HepG2 (cell line): ENCODE data around the gene CD79A. TPM values are rescaled to one million over a fixed set of nuclear protein-coding genes. Genes with fewer than 3 reads are reported as not detected.

Source experiments
- ARID3A ChIP-seq: IDR thresholded peaks from 2 replicates; pipeline ENCODE4 v1.6.1; 2012; ENCODE audit warnings: low read depth, low read length, improper control_type of control experiment
- ASH2L ChIP-seq: fragments of 300-600, 200-600 bp; sonication (generic); IDR thresholded peaks from 2 replicates; pipeline ENCODE4 v1.7.0; 2017; ENCODE audit warnings: low read depth, mild to moderate bottlenecking, moderate library complexity, mixed read lengths, low read length; ENCODE audit not compliant: insufficient read length
- HDAC1 ChIP-seq: sonication (generic); formaldehyde crosslinking; IDR thresholded peaks from 2 replicates; pipeline ENCODE4 v1.5.1; 2020; ENCODE audit warnings: mild to moderate bottlenecking, missing genetic modification reagents
- PAXIP1 ChIP-seq: sonication (generic); formaldehyde crosslinking; conservative IDR thresholded peaks from 2 replicates; pipeline ENCODE4 v1.4.0; 2020; ENCODE audit warnings: mild to moderate bottlenecking, missing genetic modification reagents, moderate library complexity
- PBX2 ChIP-seq: IDR thresholded peaks from 2 replicates; pipeline ENCODE4 v1.6.1; 2016; ENCODE audit warnings: control low read depth
- PHB2 ChIP-seq: fragments of 450-650 bp; IDR thresholded peaks from 2 replicates; pipeline ENCODE4 v1.6.1; 2018; ENCODE audit not compliant: partially characterized antibody
- PPARG ChIP-seq: conservative IDR thresholded peaks from 2 replicates; pipeline ENCODE4 v1.6.1; 2016; ENCODE audit warnings: missing biosample characterization, missing genetic modification reagents
- RFX5 ChIP-seq: IDR thresholded peaks from 2 replicates; pipeline ENCODE4 v1.6.1; 2011; ENCODE audit warnings: low read depth, low read length, improper control_type of control experiment
- RNF219 ChIP-seq: sonication (generic); formaldehyde crosslinking; IDR thresholded peaks from 2 replicates; pipeline ENCODE4 v1.5.0; 2020; ENCODE audit warnings: mild to moderate bottlenecking, missing genetic modification reagents
- SP5 ChIP-seq: IDR thresholded peaks from 2 replicates; pipeline ENCODE4 v1.6.1; 2016; ENCODE audit warnings: low read depth, borderline replicate concordance
- TARDBP ChIP-seq: sonication (generic); formaldehyde crosslinking; IDR thresholded peaks from 2 replicates; pipeline ENCODE4 v1.8.0; 2022; ENCODE audit warnings: mild to moderate bottlenecking, missing genetic modification reagents
- TFAP4 ChIP-seq: sonication (generic); IDR thresholded peaks from 2 replicates; pipeline ENCODE4 v1.6.1; 2016; ENCODE audit warnings: low read depth, borderline replicate concordance
- YEATS4 ChIP-seq: sonication (generic); formaldehyde crosslinking; IDR thresholded peaks from 2 replicates; pipeline ENCODE4 v1.4.0; 2020; ENCODE audit warnings: missing genetic modification reagents, borderline replicate concordance
- ZNF274 ChIP-seq: sonication (generic); formaldehyde crosslinking; IDR thresholded peaks from 2 replicates; pipeline ENCODE4 v1.5.1; 2020; ENCODE audit warnings: mild to moderate bottlenecking, missing genetic modification reagents
- ZNF431 ChIP-seq: sonication (generic); formaldehyde crosslinking; IDR thresholded peaks from 2 replicates; pipeline ENCODE4 v1.9.0; 2022; ENCODE audit warnings: missing genetic modification reagents, low read depth, mild to moderate bottlenecking, borderline replicate concordance
- ZNF576 ChIP-seq: sonication (generic); formaldehyde crosslinking; IDR thresholded peaks from 2 replicates; pipeline ENCODE4 v1.4.0; 2020; ENCODE audit warnings: mild to moderate bottlenecking, missing genetic modification reagents
- ZNF672 ChIP-seq: sonication (generic); formaldehyde crosslinking; IDR thresholded peaks from 2 replicates; pipeline ENCODE4 v1.8.1; 2022; ENCODE audit warnings: missing genetic modification reagents
- polyA plus RNA-seq, 8 experiments: library from polyadenylated mRNA; depleted of rRNA in 3 of 8; stranded (reverse) in 7 of 8; unstranded in 1 of 8; fragments of >200 nt; fragmentation: Illumina TruSeq in 4 of 8; extraction: Trizol in 4 of 8; gene quantifications; 2 replicates each; pipeline versions ENCODE4 v1.2.1 to v1.2.3, GENCODE V29; 2011 to 2016; ENCODE audit warnings: low read depth in 4 of 8, missing spikeins in 1 of 8, mixed read lengths in 1 of 8; ENCODE audit not compliant: insufficient read depth in 1 of 8
- total RNA-seq, 5 experiments: library from RNA; depleted of rRNA; stranded (reverse); fragments of >200 nt; fragmentation: Illumina TruSeq; extraction: Trizol; gene quantifications; 2 replicates each; pipeline ENCODE4 v1.2.3, GENCODE V29; 2016; ENCODE audit warnings: low read depth in 1 of 5

The CD79A gene
- total and polyA plus RNA-seq, 2 of the 13 experiments (the other 11 are each of a cell fraction or from before 2014, with no cell fraction given) = 0.24 to 0.33 TPM

GRCh38 chr19:41887711-41888382 is 10.8 kb downstream of the CD79A start (continued):
- TF ChIP-seq PAXIP1 (CRISPR knock-in tag) (peak; percentile 91), ZNF672 (CRISPR knock-in tag) (no peak), ASH2L (no peak), SP5 (CRISPR knock-in tag) (peak; percentile 99), HDAC1 (peak; percentile 78), RNF219 (CRISPR knock-in tag) (no peak), YEATS4 (CRISPR knock-in tag) (no peak; the same call in 1 of the 2 replicates), PHB2 (no peak), TARDBP (CRISPR knock-in tag) (peak; percentile 90), RFX5 (no peak), PPARG (peak; percentile 59; the same call in 1 of the 2 replicates), ZNF576 (CRISPR knock-in tag) (no peak), ZNF431 (CRISPR knock-in tag) (no peak), ZNF274 (CRISPR knock-in tag) (peak; percentile 27; the same call in 1 of the 2 replicates), PBX2 (CRISPR knock-in tag) (no peak), ARID3A (no peak), TFAP4 (peak; percentile 92)
